Memory B cell (primary cell): ENCODE measurements around the gene CRYGA.
"Not testable (repeated sequence)": the region's sequence is repeated elsewhere in the genome, so short reads cannot be mapped to it uniquely, and the experiment has no call there.

ENCODE experiments used
- ATAC-seq: fragments of 150-1000 bp; cut with Tn5 transposase; 2 replicates; pipeline ENCODE4 v1.10.0; 2021; ENCODE audit warnings: low read depth, mild to moderate bottlenecking, moderate library complexity
- DNase-seq, 2 donors: peaks; one replicate each; pipeline ENCODE4 v3.0.0; 2022; ENCODE audit warnings: low spot score in 2 of 2
- H3K27ac Mint-ChIP-seq: one replicate; pipeline ENCODE4 v1.8.0; 2022; ENCODE audit warnings: mild to moderate bottlenecking, moderate library complexity, mixed read lengths
- H3K27me3 Mint-ChIP-seq: one replicate; pipeline ENCODE4 v1.8.0; 2022; ENCODE audit warnings: mixed read lengths
- H3K36me3 Mint-ChIP-seq: one replicate; pipeline ENCODE4 v1.8.0; 2022; ENCODE audit warnings: mild to moderate bottlenecking, mixed read lengths
- H3K4me1 Mint-ChIP-seq: one replicate; pipeline ENCODE4 v1.8.0; 2022; ENCODE audit warnings: mixed read lengths
- H3K4me3 Mint-ChIP-seq: one replicate; pipeline ENCODE4 v1.8.0; 2022; ENCODE audit warnings: mild to moderate bottlenecking, moderate library complexity, mixed read lengths
- H3K9me3 Mint-ChIP-seq: one replicate; pipeline ENCODE4 v1.8.0; 2022; ENCODE audit warnings: mixed read lengths

CRYGA gene

GRCh38 chr2:208146006-208146405 lies 17.4 kb downstream of the CRYGA start, which contains the start of gene CRYGB:
Gene CRYGB (minus strand): TSS chr2:208146158. CDS start chr2:208146120, 38 bp downstream.
- DNase-seq (no peak), ATAC-seq (no peak)
- H3K4me3 Mint-ChIP-seq: no peak within 1 kb of the TSS
- H3K36me3 Mint-ChIP-seq: no peaks in the 10 kb centered on the region
- peaks cover 6% of the 10 kb centered on the region for H3K27me3 Mint-ChIP-seq
- no peaks in the 10 kb centered on the region for H3K4me1 Mint-ChIP-seq
- peaks cover 1% of the 10 kb centered on the region for H3K9me3 Mint-ChIP-seq
- H3K27ac Mint-ChIP-seq: no peak within 1 kb of the TSS

DNA sequence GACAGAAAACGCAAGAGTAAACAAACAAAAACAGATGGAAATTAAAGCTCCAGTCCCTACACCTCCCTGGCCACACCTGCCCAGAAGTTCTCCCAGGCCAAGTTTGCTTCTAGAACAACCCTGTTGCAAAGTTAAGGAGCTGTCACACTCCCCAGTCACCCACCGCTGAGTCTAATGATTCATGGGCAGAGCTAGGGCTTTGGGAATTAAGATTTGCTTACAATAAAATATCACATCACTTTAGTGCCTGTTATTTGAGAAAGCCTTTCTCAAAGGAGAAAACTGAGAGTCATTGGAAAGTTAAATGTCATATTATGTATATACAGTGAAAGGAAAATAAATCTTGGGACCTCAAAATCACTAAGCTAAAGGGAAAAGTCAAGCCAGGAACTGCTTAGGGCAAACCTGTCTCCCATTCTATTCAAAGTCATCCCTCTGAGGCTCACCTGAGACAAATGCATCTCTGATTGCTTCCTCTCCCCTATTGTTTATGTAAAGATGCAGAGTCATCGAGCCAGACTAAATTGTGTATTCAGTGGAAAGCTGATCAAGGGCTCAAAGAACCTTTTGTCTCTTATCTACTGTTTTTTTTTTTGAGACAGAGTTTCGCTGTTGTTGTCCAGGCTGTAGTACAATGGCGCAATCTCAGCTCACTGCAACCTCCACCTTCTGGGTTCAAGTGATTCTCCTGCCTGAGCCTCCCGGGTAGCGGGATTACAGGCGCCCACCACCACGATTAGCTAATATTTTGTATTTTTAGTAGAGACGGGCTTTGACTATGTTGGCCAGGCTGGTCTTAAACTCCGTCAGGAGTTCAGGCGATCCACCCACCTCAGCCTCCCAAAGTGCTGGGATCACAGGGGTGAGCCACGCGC lies 20.2 kb downstream of the CRYGA start:
- no peaks in the 10 kb centered on the region for H3K4me1 Mint-ChIP-seq
- H3K27me3 Mint-ChIP-seq: peaks cover 3% of the 10 kb centered on the region
- H3K27ac Mint-ChIP-seq: no peak overlapping the region
- H3K36me3 Mint-ChIP-seq: no peaks in the 10 kb centered on the region
- no peaks in the 10 kb centered on the region for H3K9me3 Mint-ChIP-seq
- DNase-seq: no peak
- H3K4me3 Mint-ChIP-seq: no peak overlapping the region
- ATAC-seq: no peak

- H3K36me3 Mint-ChIP-seq: no peaks in the 10 kb centered on the region
- H3K4me1 Mint-ChIP-seq: no peaks in the 10 kb centered on the region
- H3K9me3 Mint-ChIP-seq: peaks cover 2% of the 10 kb centered on the region
- DNase-seq (no peak), ATAC-seq (no peak)
- no peak overlapping the region for H3K4me3 Mint-ChIP-seq
- H3K27me3 Mint-ChIP-seq: peaks cover 2% of the 10 kb centered on the region
- H3K27ac Mint-ChIP-seq: no peak overlapping the region
Measured at GRCh38 chr2:208142240-208142924, 21.0 kb downstream of the CRYGA start.

- Mint-ChIP-seq H3K9me3 (peaks cover 2% of the 10 kb centered on the region), H3K4me1 (no peaks in the 10 kb centered on the region), H3K4me3 (no peak overlapping the region), H3K36me3 (no peaks in the 10 kb centered on the region), H3K27ac (no peak overlapping the region), H3K27me3 (no peaks in the 10 kb centered on the region)
- ATAC-seq: no peak
- no peak for DNase-seq
Measured at GRCh38 chr2:208139447-208139846, 23.9 kb downstream of the CRYGA start.

DNA sequence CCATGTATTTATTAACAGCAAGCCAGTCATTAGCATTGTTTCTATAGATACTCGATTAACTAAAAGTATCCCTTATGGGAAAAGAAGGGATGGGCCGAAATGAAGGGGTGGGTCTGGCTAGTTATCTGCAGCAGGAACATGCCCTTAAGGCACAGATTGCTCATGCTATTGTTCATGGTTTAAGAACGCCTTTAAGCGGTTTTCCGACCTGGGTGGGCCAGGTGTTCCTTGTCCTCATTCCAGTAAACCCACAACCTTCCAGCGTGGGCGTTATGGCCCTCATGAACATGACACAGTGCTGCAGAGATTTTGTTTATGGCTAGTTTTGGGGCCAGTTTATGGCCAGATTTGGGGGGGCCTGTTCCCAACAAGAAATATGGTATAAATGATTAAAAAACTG lies 25.1 kb downstream of the CRYGA start:
- not testable (repeated sequence) for DNase-seq, H3K36me3 Mint-ChIP-seq, H3K27me3 Mint-ChIP-seq, H3K4me1 Mint-ChIP-seq, ATAC-seq, H3K27ac Mint-ChIP-seq, H3K4me3 Mint-ChIP-seq, H3K9me3 Mint-ChIP-seq

DNA sequence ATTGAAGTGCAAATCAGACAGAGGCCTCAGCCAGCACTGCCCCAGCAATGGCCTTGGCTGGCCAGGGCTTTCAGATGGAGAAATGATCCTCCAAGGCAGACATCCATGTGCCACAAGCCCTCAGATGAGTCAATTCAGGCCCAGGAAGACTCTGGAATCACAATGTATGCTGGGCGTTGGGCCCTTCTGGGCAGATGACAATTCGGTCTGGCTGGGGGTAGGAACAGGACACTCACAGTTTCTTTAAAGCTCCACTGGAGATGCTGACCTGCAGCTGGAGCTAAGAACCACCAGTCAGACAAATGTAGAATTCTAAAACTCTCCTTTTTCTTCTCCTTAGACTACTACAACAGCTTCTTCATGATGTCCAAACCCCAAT lies 26.7 kb downstream of the CRYGA start:
- no peaks in the 10 kb centered on the region for H3K4me1 Mint-ChIP-seq
- ATAC-seq (no peak), DNase-seq (no peak)
- H3K4me3 Mint-ChIP-seq: no peak overlapping the region
- no peaks in the 10 kb centered on the region for H3K36me3 Mint-ChIP-seq
- H3K27me3 Mint-ChIP-seq: no peaks in the 10 kb centered on the region
- H3K27ac Mint-ChIP-seq: no peak overlapping the region
- H3K9me3 Mint-ChIP-seq: peaks cover 2% of the 10 kb centered on the region

DNA sequence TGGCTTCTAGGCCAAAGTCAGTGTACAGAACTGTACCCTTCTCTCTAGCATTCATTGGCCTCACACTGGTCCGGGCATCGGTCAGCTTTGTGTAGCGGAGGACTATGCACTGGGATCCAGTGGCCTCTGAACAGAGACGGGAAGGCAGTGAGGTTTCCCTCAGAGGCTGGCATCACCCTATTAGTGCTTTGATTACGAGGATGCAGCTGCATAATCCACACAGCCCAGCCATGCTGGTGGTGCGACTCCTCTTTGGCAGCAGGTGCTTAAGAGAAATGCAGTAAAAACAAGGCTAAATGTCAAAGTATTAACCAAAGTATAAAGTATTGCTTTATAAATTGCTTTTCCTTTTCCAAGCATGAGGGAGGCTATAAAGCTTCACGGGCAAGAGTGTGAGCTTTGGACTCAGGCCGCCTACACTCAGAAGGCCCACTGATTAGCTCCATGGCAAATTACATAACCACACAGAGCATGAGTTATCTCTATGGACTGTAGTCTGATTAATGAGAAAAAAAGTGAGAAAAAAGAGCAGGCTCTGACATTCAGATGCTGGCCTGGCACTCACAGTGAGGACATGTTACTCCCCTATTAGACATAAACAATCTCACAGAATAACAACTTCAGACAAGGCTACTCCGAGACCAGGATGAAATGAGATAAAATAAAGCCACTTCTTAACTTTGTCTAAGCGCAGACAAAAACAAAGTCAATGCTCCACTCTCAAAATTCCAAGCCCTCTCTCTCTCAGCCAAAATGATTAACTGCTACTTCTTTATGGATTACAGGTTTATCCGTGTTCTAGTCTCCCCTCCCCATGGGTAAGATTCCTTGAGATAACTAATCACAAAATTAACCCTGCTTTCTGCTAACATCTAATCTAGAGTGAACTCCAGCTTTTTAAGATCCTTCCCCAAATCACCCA lies 27.3 kb downstream of the CRYGA start:
- H3K4me1 Mint-ChIP-seq: no peaks in the 10 kb centered on the region
- H3K36me3 Mint-ChIP-seq: no peaks in the 10 kb centered on the region
- H3K9me3 Mint-ChIP-seq: peaks cover 2% of the 10 kb centered on the region
- H3K27me3 Mint-ChIP-seq: no peaks in the 10 kb centered on the region
- H3K27ac Mint-ChIP-seq: no peak overlapping the region
- DNase-seq (no peak), ATAC-seq (no peak)
- H3K4me3 Mint-ChIP-seq: no peak overlapping the region

DNA sequence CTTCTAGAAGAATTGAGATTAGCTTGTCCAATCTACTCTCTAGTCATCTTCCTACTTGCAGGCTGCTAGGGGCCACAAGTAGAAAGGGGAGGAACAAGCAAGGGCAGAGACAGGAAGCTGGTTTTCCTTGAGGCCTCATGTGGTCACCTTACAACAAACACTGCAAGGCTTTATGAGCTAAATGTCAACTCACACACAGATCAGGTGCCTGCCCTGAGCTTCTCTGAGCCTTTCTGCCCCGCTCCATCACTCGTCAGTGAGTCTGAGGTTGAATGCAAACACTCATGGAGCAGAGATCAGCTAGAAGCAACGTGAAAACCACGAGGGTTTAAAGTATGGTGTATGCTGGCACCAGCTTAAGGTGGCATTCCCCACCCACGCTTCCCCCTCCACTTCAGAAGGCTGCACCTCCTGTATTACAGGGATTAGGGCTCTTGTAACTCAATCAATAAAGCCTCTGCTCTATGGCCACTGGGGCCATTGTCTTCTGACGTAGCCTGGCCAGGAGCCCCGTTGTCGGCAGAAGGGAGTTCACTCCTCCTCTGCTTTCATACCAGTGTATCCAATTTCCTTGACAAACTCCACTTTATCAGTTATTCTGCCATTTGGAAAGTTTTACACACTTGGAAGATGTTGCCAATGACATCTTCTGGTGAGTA lies 28.3 kb downstream of the CRYGA start:
- no peak overlapping the region for H3K4me3 Mint-ChIP-seq
- H3K9me3 Mint-ChIP-seq: peaks cover 2% of the 10 kb centered on the region
- no peaks in the 10 kb centered on the region for H3K27me3 Mint-ChIP-seq
- H3K4me1 Mint-ChIP-seq: no peaks in the 10 kb centered on the region
- H3K36me3 Mint-ChIP-seq: no peaks in the 10 kb centered on the region
- DNase-seq (no peak), ATAC-seq (no peak)
- H3K27ac Mint-ChIP-seq: no peak overlapping the region

- DNase-seq (no peak), ATAC-seq (no peak)
- no peak overlapping the region for H3K4me3 Mint-ChIP-seq
- H3K9me3 Mint-ChIP-seq: no peaks in the 10 kb centered on the region
- no peaks in the 10 kb centered on the region for H3K27me3 Mint-ChIP-seq
- no peak overlapping the region for H3K27ac Mint-ChIP-seq
- H3K36me3 Mint-ChIP-seq: no peaks in the 10 kb centered on the region
- no peaks in the 10 kb centered on the region for H3K4me1 Mint-ChIP-seq
Measured at GRCh38 chr2:208130712-208131110, 32.7 kb downstream of the CRYGA start.

- Mint-ChIP-seq H3K27ac (no peak within 1 kb of the TSS), H3K27me3 (peaks cover 3% of the 10 kb centered on the region), H3K9me3 (no peaks in the 10 kb centered on the region), H3K4me1 (no peaks in the 10 kb centered on the region), H3K4me3 (no peak within 1 kb of the TSS), H3K36me3 (no peaks in the 10 kb centered on the region)
- no peak for ATAC-seq
- no peak for DNase-seq
Measured at GRCh38 chr2:208129744-208130711, 33.4 kb downstream of the CRYGA start, which contains the start of gene CRYGC. Gene CRYGC (minus strand): TSS chr2:208129828. CDS start chr2:208129792, 36 bp downstream.

GRCh38 chr2:208128136-208128535 lies 35.3 kb downstream of the CRYGA start:
- DNase-seq (no peak), ATAC-seq (no peak)
- H3K36me3 Mint-ChIP-seq: no peaks in the 10 kb centered on the region
- no peak overlapping the region for H3K4me3 Mint-ChIP-seq
- H3K4me1 Mint-ChIP-seq: peaks cover 3% of the 10 kb centered on the region
- H3K9me3 Mint-ChIP-seq: no peaks in the 10 kb centered on the region
- no peak overlapping the region for H3K27ac Mint-ChIP-seq
- H3K27me3 Mint-ChIP-seq: peaks cover 4% of the 10 kb centered on the region

DNA sequence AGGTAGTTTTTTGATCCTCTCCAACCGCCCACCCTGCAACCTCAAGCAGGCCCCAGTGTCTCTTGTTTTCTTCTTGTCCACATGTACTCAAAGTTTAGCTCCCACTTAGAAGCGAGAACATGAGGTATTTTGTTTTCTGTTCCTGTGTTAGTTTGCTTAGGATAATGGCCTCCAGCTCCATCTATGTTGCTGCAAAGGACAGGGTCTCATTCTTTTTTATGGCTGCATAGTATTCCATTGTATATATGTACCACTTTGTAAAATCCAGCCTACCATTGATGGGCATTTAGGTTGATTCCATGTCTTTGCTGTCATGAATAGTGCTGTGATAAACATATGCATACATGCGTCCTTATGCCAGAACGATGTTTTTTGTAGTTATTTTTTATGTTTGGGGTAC lies 36.3 kb downstream of the CRYGA start:
- H3K4me3 Mint-ChIP-seq: no peak overlapping the region
- DNase-seq: no peak
- ATAC-seq: no peak

More for the DNA sequence above, 36.3 kb downstream of the CRYGA start:
- Mint-ChIP-seq H3K4me1 (peaks cover 3% of the 10 kb centered on the region), H3K36me3 (no peaks in the 10 kb centered on the region), H3K27me3 (peaks cover 4% of the 10 kb centered on the region), H3K27ac (no peak overlapping the region), H3K9me3 (no peaks in the 10 kb centered on the region)
